IgD-negative memory B cell (primary cell): Measurements from ENCODE around the gene TEKT3. TPM values are rescaled to one million over a fixed set of nuclear protein-coding genes. Genes with fewer than 3 reads are reported as not detected.
A peak's percentile ranks its signal among the peaks of the same experiment; 100 is the strongest.

ENCODE experiments used
- H3K27ac Mint-ChIP-seq, 3 donors: one replicate each; pipeline ENCODE4 v1.8.0; 2020 to 2022; ENCODE audit warnings: mild to moderate bottlenecking in 3 of 3, mixed read lengths in 3 of 3, moderate library complexity in 1 of 3
- H3K27me3 Mint-ChIP-seq: one replicate; pipeline ENCODE4 v1.8.0; 2021; ENCODE audit warnings: mixed read lengths
- H3K36me3 Mint-ChIP-seq: one replicate; pipeline ENCODE4 v1.8.0; 2020; ENCODE audit warnings: mild to moderate bottlenecking, mixed read lengths
- H3K4me1 Mint-ChIP-seq, 3 donors: one replicate each; pipeline ENCODE4 v1.8.0; 2020 to 2022; ENCODE audit warnings: mixed read lengths in 3 of 3, mild to moderate bottlenecking in 1 of 3
- H3K4me3 Mint-ChIP-seq, 4 donors: one replicate each; pipeline ENCODE4 v1.8.0; 2020 to 2022; ENCODE audit warnings: mild to moderate bottlenecking in 4 of 4, mixed read lengths in 4 of 4, moderate library complexity in 3 of 4
- H3K9me3 Mint-ChIP-seq, 3 donors: one replicate each; pipeline ENCODE4 v1.8.0; 2020 to 2021; ENCODE audit warnings: mixed read lengths in 3 of 3, mild to moderate bottlenecking in 1 of 3
- polyA plus RNA-seq: library from polyadenylated mRNA; unstranded; fragments of 300-500 nt; fragmentation: Illumina TruSeq; gene quantifications from one replicate; pipeline ENCODE4 v1.2.3, GENCODE V29; 2021

TEKT3 gene
- polyA plus RNA-seq, 1 donor from 2014 or later, result not detected

- Mint-ChIP-seq H3K27me3 (peaks cover 9% of the 10 kb centered on the region), H3K9me3 (no peaks in the 10 kb centered on the region), H3K4me3 (no peak overlapping the region), H3K36me3 (no peaks in the 10 kb centered on the region), H3K27ac (no peak overlapping the region), H3K4me1 (no peaks in the 10 kb centered on the region)
Measured at GRCh38 chr17:15290605-15291004, 50.8 kb downstream of the TEKT3 start.

GRCh38 chr17:15289285-15290183 lies 51.9 kb downstream of the TEKT3 start:
- Mint-ChIP-seq H3K9me3 (no peaks in the 10 kb centered on the region), H3K4me3 (no peak overlapping the region), H3K36me3 (no peaks in the 10 kb centered on the region), H3K27ac (no peak overlapping the region), H3K4me1 (no peaks in the 10 kb centered on the region), H3K27me3 (peaks cover 9% of the 10 kb centered on the region)

GRCh38 chr17:15288859-15289258 lies 52.5 kb downstream of the TEKT3 start:
- peaks cover 9% of the 10 kb centered on the region for H3K27me3 Mint-ChIP-seq
- H3K27ac Mint-ChIP-seq, result no peak overlapping the region
- no peaks in the 10 kb centered on the region for H3K4me1 Mint-ChIP-seq
- H3K4me3 Mint-ChIP-seq, result no peak overlapping the region
- no peaks in the 10 kb centered on the region for H3K36me3 Mint-ChIP-seq
- H3K9me3 Mint-ChIP-seq, result no peaks in the 10 kb centered on the region

GRCh38 chr17:15287538-15288267 lies 53.7 kb downstream of the TEKT3 start:
- H3K27me3 Mint-ChIP-seq, result peaks cover 9% of the 10 kb centered on the region
- no peak overlapping the region for H3K4me3 Mint-ChIP-seq
- no peak overlapping the region for H3K27ac Mint-ChIP-seq
- no peaks in the 10 kb centered on the region for H3K4me1 Mint-ChIP-seq
- peaks cover 0 to 6% (median 4%) of the 10 kb centered on the region in 3 donors for H3K9me3 Mint-ChIP-seq
- H3K36me3 Mint-ChIP-seq, result no peaks in the 10 kb centered on the region

- Mint-ChIP-seq H3K36me3 (no peaks in the 10 kb centered on the region), H3K27me3 (peaks cover 7% of the 10 kb centered on the region), H3K27ac (no peak overlapping the region), H3K4me1 (no peaks in the 10 kb centered on the region), H3K4me3 (no peak overlapping the region), H3K9me3 (peaks cover 0 to 7% (median 4%) of the 10 kb centered on the region in 3 donors)
Measured at GRCh38 chr17:15285466-15285865, 55.9 kb downstream of the TEKT3 start.

- Mint-ChIP-seq H3K27ac (no peak overlapping the region), H3K27me3 (peaks cover 5% of the 10 kb centered on the region), H3K36me3 (no peaks in the 10 kb centered on the region), H3K4me1 (no peaks in the 10 kb centered on the region), H3K4me3 (no peak overlapping the region), H3K9me3 (peaks cover 0 to 7% (median 4%) of the 10 kb centered on the region in 3 donors)
Measured at GRCh38 chr17:15284537-15284936, 56.9 kb downstream of the TEKT3 start.

GRCh38 chr17:15284107-15284506 lies 57.3 kb downstream of the TEKT3 start:
- Mint-ChIP-seq H3K4me1 (no peaks in the 10 kb centered on the region), H3K27ac (no peak overlapping the region), H3K27me3 (peaks cover 5% of the 10 kb centered on the region), H3K4me3 (no peak overlapping the region), H3K9me3 (peaks cover 0 to 7% (median 4%) of the 10 kb centered on the region in 3 donors), H3K36me3 (no peaks in the 10 kb centered on the region)

GRCh38 chr17:15281909-15282308 lies 59.5 kb downstream of the TEKT3 start:
- H3K4me3 Mint-ChIP-seq, result no peak overlapping the region
- no peaks in the 10 kb centered on the region for H3K36me3 Mint-ChIP-seq
- H3K27ac Mint-ChIP-seq, result no peak overlapping the region
- peaks cover 0 to 7% (median 4%) of the 10 kb centered on the region in 3 donors for H3K9me3 Mint-ChIP-seq
- no peaks in the 10 kb centered on the region for H3K4me1 Mint-ChIP-seq
- H3K27me3 Mint-ChIP-seq, result peaks cover 6% of the 10 kb centered on the region

GRCh38 chr17:15278924-15279477 lies 62.4 kb downstream of the TEKT3 start:
- no peak overlapping the region for H3K27ac Mint-ChIP-seq
- peaks cover 6% of the 10 kb centered on the region for H3K27me3 Mint-ChIP-seq
- H3K9me3 Mint-ChIP-seq, result peaks cover 0 to 16% (median 5%) of the 10 kb centered on the region in 3 donors
- H3K36me3 Mint-ChIP-seq, result no peaks in the 10 kb centered on the region
- H3K4me1 Mint-ChIP-seq, result no peaks in the 10 kb centered on the region
- H3K4me3 Mint-ChIP-seq, result no peak overlapping the region

- Mint-ChIP-seq H3K4me3 (no peak overlapping the region), H3K27ac (no peak overlapping the region), H3K4me1 (no peaks in the 10 kb centered on the region), H3K36me3 (no peaks in the 10 kb centered on the region), H3K27me3 (peaks cover 6% of the 10 kb centered on the region), H3K9me3 (peaks cover 2 to 16% (median 4%) of the 10 kb centered on the region in 3 donors)
Measured at GRCh38 chr17:15278380-15278779, 63.0 kb downstream of the TEKT3 start.

- H3K4me1 Mint-ChIP-seq, result no peaks in the 10 kb centered on the region
- no peak overlapping the region for H3K27ac Mint-ChIP-seq
- H3K36me3 Mint-ChIP-seq, result no peaks in the 10 kb centered on the region
- H3K27me3 Mint-ChIP-seq, result peaks cover 4% of the 10 kb centered on the region
- no peak overlapping the region for H3K4me3 Mint-ChIP-seq
- peaks cover 2 to 9% (median 4%) of the 10 kb centered on the region in 3 donors for H3K9me3 Mint-ChIP-seq
Measured at GRCh38 chr17:15274017-15274416, 67.4 kb downstream of the TEKT3 start.

- Mint-ChIP-seq H3K4me1 (no peaks in the 10 kb centered on the region), H3K4me3 (peak overlapping the region in 1 of 4 donors; percentile 72), H3K27me3 (peaks cover 2% of the 10 kb centered on the region), H3K9me3 (peaks cover 2 to 9% (median 4%) of the 10 kb centered on the region in 3 donors), H3K36me3 (no peaks in the 10 kb centered on the region), H3K27ac (no peak overlapping the region)
Measured at GRCh38 chr17:15273141-15273793, 68.1 kb downstream of the TEKT3 start.

- Mint-ChIP-seq H3K27me3 (peaks cover 2% of the 10 kb centered on the region), H3K27ac (no peak overlapping the region), H3K9me3 (peaks cover 2 to 9% (median 4%) of the 10 kb centered on the region in 3 donors), H3K4me3 (no peak overlapping the region), H3K36me3 (no peaks in the 10 kb centered on the region), H3K4me1 (no peaks in the 10 kb centered on the region)
Measured at GRCh38 chr17:15271741-15272140, 69.7 kb downstream of the TEKT3 start.

GRCh38 chr17:15270628-15271381 lies 70.6 kb downstream of the TEKT3 start:
- Mint-ChIP-seq H3K4me1 (no peaks in the 10 kb centered on the region), H3K4me3 (no peak overlapping the region), H3K27ac (no peak overlapping the region), H3K36me3 (no peaks in the 10 kb centered on the region), H3K27me3 (peaks cover 3% of the 10 kb centered on the region), H3K9me3 (peaks cover 0 to 4% (median under 1%) of the 10 kb centered on the region in 3 donors)
